HEK293 (cell line): ENCODE data around the gene LEFTY1.

Source experiments
- BCL11B ChIP-seq: fragments of 450-650 bp; formaldehyde crosslinking; IDR thresholded peaks from 2 replicates; pipeline ENCODE4 v1.5.1; 2016; ENCODE audit warnings: low read depth, missing biosample characterization, missing genetic modification characterization
- CTCF ChIP-seq: fragments of 450-650 bp; formaldehyde crosslinking; IDR thresholded peaks from 2 replicates; pipeline ENCODE4 v1.5.1; 2016; ENCODE audit warnings: missing biosample characterization, missing genetic modification characterization
- KLF9 ChIP-seq: fragments of 450-650 bp; formaldehyde crosslinking; IDR thresholded peaks from 2 replicates; pipeline ENCODE4 v1.5.1; 2016; ENCODE audit warnings: missing biosample characterization, missing genetic modification characterization, low read depth
- PATZ1 ChIP-seq: fragments of 450-650 bp; formaldehyde crosslinking; IDR thresholded peaks from 2 replicates; pipeline ENCODE4 v1.5.1; 2016; ENCODE audit warnings: missing biosample characterization, missing genetic modification characterization
- REST ChIP-seq: fragments of 450-650 bp; formaldehyde crosslinking; IDR thresholded peaks from 2 replicates; pipeline ENCODE4 v1.5.1; 2016; ENCODE audit warnings: missing biosample characterization, missing genetic modification characterization
- TSHZ1 ChIP-seq: fragments of 450-650 bp; formaldehyde crosslinking; IDR thresholded peaks from 2 replicates; pipeline ENCODE4 v1.5.1; 2016; ENCODE audit warnings: missing biosample characterization, missing genetic modification characterization, borderline replicate concordance
- ZBTB44 ChIP-seq: fragments of 450-650 bp; IDR thresholded peaks from 2 replicates; pipeline ENCODE4 v1.5.1; 2018; ENCODE audit warnings: missing biosample characterization, mild to moderate bottlenecking, missing genetic modification characterization
- ZNF121 ChIP-seq: fragments of 450-650 bp; formaldehyde crosslinking; IDR thresholded peaks from 2 replicates; pipeline ENCODE4 v1.5.1; 2016; ENCODE audit warnings: missing biosample characterization, missing genetic modification characterization
- ZNF19 ChIP-seq: fragments of 450-650 bp; formaldehyde crosslinking; IDR thresholded peaks from 2 replicates; pipeline ENCODE4; 2016; ENCODE audit warnings: missing biosample characterization, missing genetic modification characterization, low read depth
- ZNF23 ChIP-seq: fragments of 450-650 bp; formaldehyde crosslinking; IDR thresholded peaks from 2 replicates; pipeline ENCODE4 v1.5.1; 2016; ENCODE audit warnings: missing biosample characterization, missing genetic modification characterization, borderline replicate concordance
- ZNF292 ChIP-seq: fragments of 450-650 bp; formaldehyde crosslinking; IDR thresholded peaks from 2 replicates; pipeline ENCODE4 v1.5.1; 2016; ENCODE audit warnings: low read depth, missing biosample characterization, missing genetic modification characterization, borderline replicate concordance
- ZNF366 ChIP-seq: fragments of 450-650 bp; formaldehyde crosslinking; conservative IDR thresholded peaks from 2 replicates; pipeline ENCODE4 v1.5.1; 2016; ENCODE audit warnings: missing biosample characterization, missing genetic modification characterization
- ZNF423 ChIP-seq: fragments of 450-650 bp; formaldehyde crosslinking; IDR thresholded peaks from 2 replicates; pipeline ENCODE4 v1.5.1; 2016; ENCODE audit warnings: missing biosample characterization, missing genetic modification characterization
- ZNF544 ChIP-seq: fragments of 450-650 bp; formaldehyde crosslinking; IDR thresholded peaks from 2 replicates; pipeline ENCODE4 v1.5.0; 2017; ENCODE audit warnings: missing biosample characterization, missing genetic modification characterization
- ZNF571 ChIP-seq: fragments of 450-650 bp; formaldehyde crosslinking; IDR thresholded peaks from 2 replicates; pipeline ENCODE4 v1.5.0; 2017; ENCODE audit warnings: missing biosample characterization, missing genetic modification characterization
- ZNF580 ChIP-seq: fragments of 450-650 bp; formaldehyde crosslinking; IDR thresholded peaks from 2 replicates; pipeline ENCODE4 v1.5.1; 2016; ENCODE audit warnings: missing biosample characterization, missing genetic modification characterization
- ZNF600 ChIP-seq: fragments of 450-650 bp; formaldehyde crosslinking; IDR thresholded peaks from 2 replicates; pipeline ENCODE4 v1.5.1; 2016; ENCODE audit warnings: missing biosample characterization, missing genetic modification characterization
- ZNF692 ChIP-seq: fragments of 450-650 bp; formaldehyde crosslinking; IDR thresholded peaks from 2 replicates; pipeline ENCODE4 v1.5.1; 2016; ENCODE audit warnings: missing biosample characterization, missing genetic modification characterization
- ZNF837 ChIP-seq: fragments of 450-650 bp; formaldehyde crosslinking; IDR thresholded peaks from 2 replicates; pipeline ENCODE4 v1.5.1; 2016; ENCODE audit warnings: missing biosample characterization, missing genetic modification characterization
- ZSCAN16 ChIP-seq: fragments of 450-650 bp; formaldehyde crosslinking; IDR thresholded peaks from 2 replicates; pipeline ENCODE4 v1.5.1; 2016; ENCODE audit warnings: missing biosample characterization, missing genetic modification characterization
- ZSCAN23 ChIP-seq: fragments of 450-650 bp; formaldehyde crosslinking; IDR thresholded peaks from 2 replicates; pipeline ENCODE4 v1.5.1; 2016; ENCODE audit warnings: missing biosample characterization, missing genetic modification characterization

Gene LEFTY1

GRCh38 chr1:225881959-225882693 is 6.8 kb downstream of the LEFTY1 start, which contains the start of gene TMEM63A (continued):
- TF ChIP-seq ZNF580 (tag by site-specific recombination) = peak; percentile 71
- TF ChIP-seq KLF9 (tag by site-specific recombination) = peak; percentile 83; the same call in 1 of the 2 replicates
- TF ChIP-seq ZNF544 (tag by site-specific recombination) = no peak
- TF ChIP-seq ZNF19 = no peak
- TF ChIP-seq ZSCAN23 (tag by site-specific recombination) = no peak; the same call in 1 of the 2 replicates
- TF ChIP-seq TSHZ1 (tag by site-specific recombination) = 0 out of 2 replicates have a peak, but pooled peaks have one; percentile 7
- no peak for TF ChIP-seq ZNF571 (tag by site-specific recombination)
- TF ChIP-seq ZBTB44 (tag by site-specific recombination) = peak; percentile 11; the same call in 1 of the 2 replicates
- TF ChIP-seq ZNF423 (tag by site-specific recombination) = peak; percentile 73; the same call in 1 of the 2 replicates
- peak; percentile 98 for TF ChIP-seq CTCF
- TF ChIP-seq ZNF23 (tag by site-specific recombination) = no peak
- no peak for TF ChIP-seq ZNF366
- TF ChIP-seq ZNF292 (tag by site-specific recombination) = no peak
- TF ChIP-seq ZNF692 (tag by site-specific recombination) = peak; percentile 99
- peak; percentile 93 for TF ChIP-seq ZNF600 (tag by site-specific recombination)
- peak; percentile 81 for TF ChIP-seq ZSCAN16 (tag by site-specific recombination)
- TF ChIP-seq ZNF121 = peak; percentile 83; the same call in 1 of the 2 replicates
- TF ChIP-seq ZNF837 (tag by site-specific recombination) = no peak
- 0 out of 2 replicates have a peak, but pooled peaks have one; percentile 4 for TF ChIP-seq REST (tag by site-specific recombination)
- peak; percentile 95 for TF ChIP-seq PATZ1 (tag by site-specific recombination)
- no peak; the same call in 1 of the 2 replicates for TF ChIP-seq BCL11B (tag by site-specific recombination)
